ENCODE results near the gene SYNPO2L.

DNA sequence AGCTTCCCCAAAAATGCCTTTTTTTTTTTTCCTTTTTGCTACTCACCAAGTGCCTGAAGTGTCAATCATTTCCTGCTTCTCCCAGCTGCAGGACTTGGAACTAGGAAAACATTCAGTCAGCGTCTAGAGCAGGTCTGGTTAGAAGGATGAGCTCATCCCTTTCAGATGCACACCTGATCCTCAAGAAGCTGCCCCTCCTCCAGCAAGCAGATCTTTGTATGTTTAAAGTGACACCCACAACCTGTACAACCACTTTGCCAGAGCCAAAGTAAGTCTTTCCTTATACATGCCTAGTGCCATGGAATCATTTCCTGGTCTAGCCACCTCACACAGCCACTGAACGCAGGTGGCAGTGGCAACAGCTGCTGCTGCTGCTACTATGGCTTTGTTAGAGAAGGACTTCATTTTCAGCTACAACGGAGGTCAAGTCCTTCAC lies 54.3 kb downstream of the SYNPO2L start:
- TF ChIP-seq, protein P1, sequence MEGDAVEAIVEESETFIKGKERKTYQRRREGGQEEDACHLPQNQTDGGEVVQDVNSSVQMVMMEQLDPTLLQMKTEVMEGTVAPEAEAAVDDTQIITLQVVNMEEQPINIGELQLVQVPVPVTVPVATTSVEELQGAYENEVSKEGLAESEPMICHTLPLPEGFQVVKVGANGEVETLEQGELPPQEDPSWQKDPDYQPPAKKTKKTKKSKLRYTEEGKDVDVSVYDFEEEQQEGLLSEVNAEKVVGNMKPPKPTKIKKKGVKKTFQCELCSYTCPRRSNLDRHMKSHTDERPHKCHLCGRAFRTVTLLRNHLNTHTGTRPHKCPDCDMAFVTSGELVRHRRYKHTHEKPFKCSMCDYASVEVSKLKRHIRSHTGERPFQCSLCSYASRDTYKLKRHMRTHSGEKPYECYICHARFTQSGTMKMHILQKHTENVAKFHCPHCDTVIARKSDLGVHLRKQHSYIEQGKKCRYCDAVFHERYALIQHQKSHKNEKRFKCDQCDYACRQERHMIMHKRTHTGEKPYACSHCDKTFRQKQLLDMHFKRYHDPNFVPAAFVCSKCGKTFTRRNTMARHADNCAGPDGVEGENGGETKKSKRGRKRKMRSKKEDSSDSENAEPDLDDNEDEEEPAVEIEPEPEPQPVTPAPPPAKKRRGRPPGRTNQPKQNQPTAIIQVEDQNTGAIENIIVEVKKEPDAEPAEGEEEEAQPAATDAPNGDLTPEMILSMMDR (IDR thresholded peaks at IDR 0.05), result no peak
- TF ChIP-seq POLR2A (IDR thresholded peaks at IDR 0.05), result no peak
